Fibroblast of the aortic adventitia (primary cell): ENCODE data around the gene TBC1D9B. TPM values are rescaled to one million over a fixed set of nuclear protein-coding genes. Genes with fewer than 3 reads are reported as not detected.

Source experiments
- DNase-seq: peaks from one replicate; pipeline ENCODE4 v3.0.0-alpha.2; 2010; ENCODE audit warnings: low read depth
- H3K4me3 ChIP-seq: 2 replicates; pipeline ENCODE4 v1.5.1; 2011; ENCODE audit warnings: low read depth, mild to moderate bottlenecking, control low read depth, low read length, moderate library complexity
- total RNA-seq: library from RNA; depleted of rRNA; stranded (reverse); fragments of >200 nt; gene quantifications from 2 replicates; pipeline ENCODE4 v1.2.3, GENCODE V29; 2012; ENCODE audit warnings: low replicate concordance
- TF ChIP-seq, protein P1 (sequence below): IDR thresholded peaks from 2 replicates; pipeline ENCODE4 v1.5.1; 2011; ENCODE audit warnings: mild to moderate bottlenecking, low read length, control low read depth, inconsistent platforms; ENCODE audit not compliant: insufficient read depth

Gene TBC1D9B
- total RNA-seq, 1 donor: 70.9 TPM

DNA sequence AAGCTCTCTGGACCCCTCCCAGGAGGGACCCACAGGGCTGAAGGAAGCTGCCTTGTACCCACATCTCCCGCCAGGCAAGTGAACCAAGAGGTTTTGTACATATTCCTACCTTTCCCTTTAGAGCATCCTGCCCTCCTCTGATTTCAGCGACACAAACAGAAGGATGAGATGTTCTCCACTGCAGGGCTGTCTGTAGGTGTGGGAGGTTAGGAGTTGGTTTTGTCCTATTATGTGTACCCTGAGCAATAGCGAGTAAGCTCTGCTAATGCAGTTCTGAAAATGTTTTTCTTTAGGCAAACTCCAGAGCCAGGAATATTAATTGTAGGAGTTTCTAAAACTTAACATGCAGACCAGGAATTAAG lies 74.0 kb downstream of the TBC1D9B start:
- TF ChIP-seq, protein P1, sequence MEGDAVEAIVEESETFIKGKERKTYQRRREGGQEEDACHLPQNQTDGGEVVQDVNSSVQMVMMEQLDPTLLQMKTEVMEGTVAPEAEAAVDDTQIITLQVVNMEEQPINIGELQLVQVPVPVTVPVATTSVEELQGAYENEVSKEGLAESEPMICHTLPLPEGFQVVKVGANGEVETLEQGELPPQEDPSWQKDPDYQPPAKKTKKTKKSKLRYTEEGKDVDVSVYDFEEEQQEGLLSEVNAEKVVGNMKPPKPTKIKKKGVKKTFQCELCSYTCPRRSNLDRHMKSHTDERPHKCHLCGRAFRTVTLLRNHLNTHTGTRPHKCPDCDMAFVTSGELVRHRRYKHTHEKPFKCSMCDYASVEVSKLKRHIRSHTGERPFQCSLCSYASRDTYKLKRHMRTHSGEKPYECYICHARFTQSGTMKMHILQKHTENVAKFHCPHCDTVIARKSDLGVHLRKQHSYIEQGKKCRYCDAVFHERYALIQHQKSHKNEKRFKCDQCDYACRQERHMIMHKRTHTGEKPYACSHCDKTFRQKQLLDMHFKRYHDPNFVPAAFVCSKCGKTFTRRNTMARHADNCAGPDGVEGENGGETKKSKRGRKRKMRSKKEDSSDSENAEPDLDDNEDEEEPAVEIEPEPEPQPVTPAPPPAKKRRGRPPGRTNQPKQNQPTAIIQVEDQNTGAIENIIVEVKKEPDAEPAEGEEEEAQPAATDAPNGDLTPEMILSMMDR: no peak
- H3K4me3 ChIP-seq: no peak overlapping the region
- no peak for DNase-seq

DNA sequence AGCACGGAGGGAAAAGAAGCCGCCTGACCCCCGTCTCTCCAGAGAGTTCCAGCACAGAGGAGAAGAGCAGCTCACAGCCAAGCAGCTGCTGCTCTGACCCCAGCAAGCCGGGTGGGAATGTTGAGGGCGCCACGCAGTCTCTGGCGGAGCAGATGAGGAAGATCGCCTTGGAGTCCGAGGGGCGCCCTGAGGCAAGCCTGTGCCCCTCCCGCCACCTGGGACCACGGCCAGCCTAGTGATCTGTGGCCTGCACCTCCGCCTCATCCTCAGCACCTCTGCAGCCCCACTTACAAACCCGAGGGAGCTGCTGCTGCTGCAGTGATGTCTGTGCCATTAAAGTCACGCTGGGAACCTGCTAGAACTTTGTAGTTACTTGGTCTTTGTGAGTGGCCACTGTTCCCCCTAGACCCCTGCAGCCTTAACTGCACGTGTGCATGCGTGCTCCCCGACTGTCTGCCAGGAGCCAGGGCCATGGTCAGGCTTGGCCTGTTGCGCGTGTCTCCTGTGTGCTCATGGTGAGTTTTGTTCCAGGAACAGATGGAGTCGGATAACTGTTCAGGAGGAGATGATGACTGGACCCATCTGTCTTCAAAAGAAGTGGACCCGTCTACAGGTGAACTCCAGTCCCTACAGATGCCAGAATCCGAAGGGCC lies 74.5 kb downstream of the TBC1D9B start:
- TF ChIP-seq, protein P1: no peak
- no peak for DNase-seq
- no peak overlapping the region for H3K4me3 ChIP-seq

DNA sequence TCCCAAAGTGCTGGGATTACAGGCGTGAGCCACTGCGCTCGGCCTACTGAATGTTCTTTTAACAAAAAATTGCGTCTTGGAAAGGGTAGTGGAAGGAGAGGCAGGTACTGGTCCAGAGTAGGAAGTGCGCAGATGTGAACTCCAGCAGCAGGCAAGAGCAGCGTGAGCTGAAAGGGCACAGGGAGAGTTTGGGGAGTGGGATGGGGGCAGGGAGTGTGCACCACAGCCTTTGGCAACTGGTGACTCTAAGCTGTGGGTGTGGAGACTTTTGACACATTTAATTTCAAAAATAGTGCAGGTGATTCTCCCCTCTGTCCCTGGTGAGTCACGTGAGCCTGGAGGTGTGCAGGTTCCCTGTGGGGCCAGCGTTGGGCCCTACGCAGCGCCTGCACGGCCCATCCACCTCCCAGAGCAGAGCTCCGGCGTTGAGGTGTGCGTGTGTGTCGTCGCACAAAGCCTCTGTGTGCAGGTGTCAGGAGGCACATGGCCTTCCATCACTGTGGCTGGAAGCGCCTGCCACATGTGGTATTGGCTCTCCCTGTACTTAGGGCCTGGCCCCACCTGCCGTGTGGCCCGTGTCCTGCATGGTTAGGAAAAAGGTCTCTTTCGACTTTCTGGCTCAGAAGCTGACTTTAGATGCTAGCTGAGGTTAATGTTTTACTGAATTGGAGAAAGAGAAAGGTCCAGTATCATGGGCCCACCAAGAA lies 75.5 kb downstream of the TBC1D9B start:
- no peak for DNase-seq
- TF ChIP-seq, protein P1: no peak
- H3K4me3 ChIP-seq: no peak overlapping the region

DNA sequence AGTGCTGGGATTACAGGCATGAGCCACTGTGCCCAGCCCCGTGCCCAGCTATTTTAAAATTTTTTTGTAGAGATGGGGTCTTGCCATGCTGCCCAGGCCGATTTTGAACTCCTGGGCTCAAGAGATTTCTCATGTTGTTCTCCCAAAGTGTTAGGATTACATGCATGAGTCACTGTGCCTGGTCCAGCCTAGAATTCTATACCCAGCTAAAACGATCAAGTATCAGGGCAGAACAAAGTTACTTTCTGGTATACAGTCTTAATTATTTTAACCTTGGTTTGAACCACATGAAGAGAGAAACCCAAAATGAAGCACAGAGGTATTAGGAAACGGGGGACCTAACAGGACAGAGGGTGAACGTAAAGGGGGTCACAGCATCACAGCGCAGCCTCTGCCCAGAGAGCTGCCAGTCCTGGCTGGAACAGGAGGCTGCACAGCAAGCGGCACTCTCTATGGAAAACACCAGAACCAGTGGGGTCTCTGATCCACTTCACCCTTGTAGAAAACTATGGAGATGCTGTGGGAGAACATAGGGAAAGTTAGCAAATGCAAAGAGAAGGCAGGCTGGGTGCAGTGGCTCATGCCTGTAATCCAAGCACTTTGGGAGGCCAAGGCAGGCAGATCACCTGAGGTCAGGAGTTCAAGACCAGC lies 76.8 kb downstream of the TBC1D9B start:
- DNase-seq: peak; percentile 4
- TF ChIP-seq, protein P1: no peak
- H3K4me3 ChIP-seq: no peak overlapping the region

DNA sequence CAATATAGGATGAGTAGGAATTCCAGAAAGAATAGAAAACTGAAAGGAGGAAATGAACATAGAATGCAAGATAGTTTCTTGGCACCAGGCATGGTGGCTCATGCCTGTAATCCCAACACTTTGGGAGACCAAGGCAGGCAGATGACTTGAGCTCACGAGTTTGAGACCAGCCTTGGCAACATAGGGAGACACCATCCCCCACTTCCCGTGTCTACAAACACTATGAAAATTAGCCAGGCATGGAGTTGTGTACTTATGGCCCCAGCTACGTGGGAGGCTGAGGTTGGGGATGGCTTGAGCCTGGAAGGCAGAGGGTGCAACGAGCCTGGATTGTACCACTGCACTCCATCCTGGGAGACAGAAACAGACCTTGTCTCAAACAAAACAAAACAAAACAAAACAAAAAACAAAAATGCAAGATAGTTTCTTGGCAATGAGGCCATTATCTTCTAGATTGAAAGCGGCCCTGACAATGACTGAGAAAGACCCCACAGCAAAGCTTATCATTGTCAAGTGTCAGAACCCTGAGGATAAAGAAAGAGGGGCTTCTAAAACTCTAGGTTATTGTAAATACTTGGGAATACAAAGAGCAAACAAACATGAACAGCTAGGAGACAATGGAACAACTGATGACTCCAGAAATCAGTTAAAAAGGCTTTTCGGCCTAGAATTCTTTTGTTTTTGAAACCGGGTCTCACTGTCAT lies 77.8 kb downstream of the TBC1D9B start:
- H3K4me3 ChIP-seq: no peak overlapping the region
- TF ChIP-seq, protein P1: no peak
- peak; percentile 24 for DNase-seq

DNA sequence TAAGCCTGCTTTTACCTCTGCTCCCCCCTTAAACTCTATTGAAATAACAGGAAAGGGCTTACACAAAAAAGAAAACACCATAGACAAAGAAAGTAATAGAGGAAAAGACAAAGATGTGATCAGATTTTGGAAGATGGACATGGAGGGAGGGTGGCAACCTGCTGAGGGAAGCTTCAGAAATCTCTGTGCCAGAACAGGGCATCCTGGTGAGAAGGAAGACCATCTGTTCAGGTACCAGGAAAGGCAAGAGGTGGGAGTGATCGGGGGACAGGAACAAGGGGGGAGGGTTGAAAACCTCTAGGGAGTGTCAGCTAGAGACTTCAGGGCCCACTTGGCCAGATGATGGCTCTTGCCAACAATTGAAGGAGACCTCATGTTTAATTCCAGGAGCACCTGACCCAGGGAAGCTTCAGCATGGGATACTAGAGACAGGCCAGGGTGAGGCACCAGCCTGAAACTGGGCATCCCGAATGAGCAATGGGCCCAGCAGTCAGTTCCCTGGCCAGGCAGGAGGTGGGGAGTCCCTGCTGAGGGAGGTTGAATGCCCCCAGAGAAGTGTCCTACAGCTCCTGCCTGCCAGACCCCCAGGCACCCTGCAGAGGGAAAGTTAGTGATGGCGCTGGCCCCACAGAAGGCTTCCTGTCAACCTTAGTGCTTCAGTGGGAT lies 78.8 kb downstream of the TBC1D9B start:
- no peak overlapping the region for H3K4me3 ChIP-seq
- peak; percentile 5 for DNase-seq
- TF ChIP-seq, protein P1: no peak
